ENCODE results near the gene FNDC8. TPM values are rescaled to one million over a fixed set of nuclear protein-coding genes. Genes with fewer than 3 reads are reported as not detected.
"Not testable (repeated sequence)": the region's sequence is repeated elsewhere in the genome, so short reads cannot be mapped to it uniquely, and the experiment has no call there.

FNDC8 gene
- total and polyA plus RNA-seq, 2 donors = 0.05 TPM; not detected in 1

GRCh38 chr17:35104844-35105450 is 16.5 kb upstream of the FNDC8 start:
- Histone ChIP-seq H3K36me3 (ENCODE audit: insufficient read depth) (no peaks in the 10 kb centered on the region), H3K4me1 (ENCODE audit: insufficient read depth) (no peaks in the 10 kb centered on the region), H3K4me3 (ENCODE audit: low read depth, low read length) (no peak overlapping the region), H3K27ac (ENCODE audit: low read depth) (no peak overlapping the region)
- WGBS = 95% methylated on average over 5 of the region's 5 CpGs
- DNase-seq (ENCODE audit: extremely low spot score) = no peak

DNA sequence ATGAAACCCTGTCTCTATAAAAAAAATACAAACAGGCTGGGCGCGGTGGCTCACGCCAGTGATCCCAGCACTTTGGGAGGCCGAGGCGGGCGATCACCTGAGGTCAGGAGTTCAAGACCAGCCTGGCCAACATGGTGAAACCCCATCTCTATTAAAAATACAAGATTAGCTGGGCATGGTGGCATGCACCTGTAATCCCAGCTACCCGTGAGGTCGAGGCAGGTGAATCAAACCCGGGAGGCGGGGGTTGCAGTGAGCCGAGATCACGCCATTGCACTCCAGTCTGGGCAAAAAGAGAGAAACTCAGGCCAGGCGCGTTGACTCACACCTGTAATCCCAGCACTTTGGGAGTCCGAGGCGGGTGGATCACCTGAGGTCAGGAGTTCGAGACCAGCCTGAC is 10.6 kb upstream of the FNDC8 start:
- not testable (repeated sequence) for H3K27ac ChIP-seq (ENCODE audit: low read depth); DNase-seq (ENCODE audit: extremely low spot score); H3K4me1 ChIP-seq (ENCODE audit: insufficient read depth); H3K4me3 ChIP-seq (ENCODE audit: low read depth, low read length); H3K36me3 ChIP-seq (ENCODE audit: insufficient read depth)
- 98% methylated on average over 17 of the region's 17 CpGs for WGBS

- no peak overlapping the region for H3K27ac ChIP-seq (ENCODE audit: low read depth)
- peaks cover 2% of the 10 kb centered on the region for H3K36me3 ChIP-seq (ENCODE audit: insufficient read depth)
- no peak overlapping the region for H3K4me3 ChIP-seq (ENCODE audit: low read depth, low read length)
- H3K4me1 ChIP-seq (ENCODE audit: insufficient read depth) = no peaks in the 10 kb centered on the region
- no peak for DNase-seq (ENCODE audit: extremely low spot score)
- 82% methylated on average over 12 of the region's 12 CpGs for WGBS
These were observed 4.6 kb upstream of the FNDC8 start for GRCh38 chr17:35116845-35117244.

GRCh38 chr17:35117984-35118383 is 3.4 kb upstream of the FNDC8 start:
- no peak for DNase-seq (ENCODE audit: extremely low spot score)
- Histone ChIP-seq H3K27ac (ENCODE audit: low read depth) (no peak overlapping the region), H3K36me3 (ENCODE audit: insufficient read depth) (peaks cover 2% of the 10 kb centered on the region), H3K4me3 (ENCODE audit: low read depth, low read length) (no peak overlapping the region), H3K4me1 (ENCODE audit: insufficient read depth) (no peaks in the 10 kb centered on the region)

GRCh38 chr17:35119370-35120165 is 1.8 kb upstream of the FNDC8 start, which contains the start of gene RAD51D:
RAD51D (minus strand) TSS chr17:35119860; CDS start chr17:35119613, 247 bp downstream.
- no peaks in the 10 kb centered on the region for H3K4me1 ChIP-seq (ENCODE audit: insufficient read depth)
- H3K27ac ChIP-seq (ENCODE audit: low read depth) = no peak within 1 kb of the TSS
- H3K4me3 ChIP-seq (ENCODE audit: low read depth, low read length) = peak within 1 kb of the TSS; percentile 72
- WGBS = under 1% methylated on average over 72 of the region's 72 CpGs
- no peaks in the 10 kb centered on the region for H3K36me3 ChIP-seq (ENCODE audit: insufficient read depth)
- DNase-seq (ENCODE audit: extremely low spot score) = peak; percentile 8

DNA sequence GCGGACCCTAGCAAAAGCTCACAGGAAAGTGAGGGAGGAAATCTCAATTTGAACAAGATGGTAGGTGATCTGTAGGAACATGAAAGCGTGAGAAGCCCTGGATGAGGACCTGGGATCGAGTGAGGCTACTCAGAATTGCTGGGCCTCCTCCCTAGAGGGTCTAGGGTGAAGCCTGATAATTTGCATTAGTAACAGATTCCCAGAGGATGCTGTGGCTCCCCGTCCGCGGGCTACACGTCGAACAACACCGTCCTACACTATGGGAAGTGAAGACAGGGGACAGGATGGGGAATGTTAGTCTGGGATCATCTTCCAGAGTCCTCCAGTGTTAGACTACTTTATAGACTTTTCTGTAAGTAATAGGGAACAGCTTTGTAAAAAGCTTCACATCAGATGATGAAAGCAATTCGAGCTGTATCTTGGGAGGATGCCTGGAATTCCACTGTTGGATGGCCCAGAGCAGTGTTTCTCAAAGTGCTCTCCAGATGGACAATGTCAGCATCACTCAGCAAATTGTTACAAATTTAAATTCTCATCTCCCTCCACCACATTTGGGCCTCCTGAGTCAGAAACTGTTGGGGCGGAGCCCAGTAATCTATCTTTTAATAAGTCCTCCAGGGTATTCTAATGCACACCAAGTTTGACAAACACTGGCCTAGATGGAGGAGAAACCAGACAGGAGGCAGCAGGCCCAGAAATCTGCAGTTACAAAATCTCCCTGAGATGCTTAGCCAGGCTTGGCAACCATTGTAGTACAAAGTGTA is 6.5 kb downstream of the FNDC8 start:
- Histone ChIP-seq H3K4me3 (ENCODE audit: low read depth, low read length) (no peak overlapping the region), H3K4me1 (ENCODE audit: insufficient read depth) (no peaks in the 10 kb centered on the region), H3K36me3 (ENCODE audit: insufficient read depth) (no peaks in the 10 kb centered on the region), H3K27ac (ENCODE audit: low read depth) (no peak overlapping the region)
- peak; percentile 45 for DNase-seq (ENCODE audit: extremely low spot score)
- 45% methylated on average over 11 of the region's 11 CpGs for whole genome bisulfite sequencing

DNA sequence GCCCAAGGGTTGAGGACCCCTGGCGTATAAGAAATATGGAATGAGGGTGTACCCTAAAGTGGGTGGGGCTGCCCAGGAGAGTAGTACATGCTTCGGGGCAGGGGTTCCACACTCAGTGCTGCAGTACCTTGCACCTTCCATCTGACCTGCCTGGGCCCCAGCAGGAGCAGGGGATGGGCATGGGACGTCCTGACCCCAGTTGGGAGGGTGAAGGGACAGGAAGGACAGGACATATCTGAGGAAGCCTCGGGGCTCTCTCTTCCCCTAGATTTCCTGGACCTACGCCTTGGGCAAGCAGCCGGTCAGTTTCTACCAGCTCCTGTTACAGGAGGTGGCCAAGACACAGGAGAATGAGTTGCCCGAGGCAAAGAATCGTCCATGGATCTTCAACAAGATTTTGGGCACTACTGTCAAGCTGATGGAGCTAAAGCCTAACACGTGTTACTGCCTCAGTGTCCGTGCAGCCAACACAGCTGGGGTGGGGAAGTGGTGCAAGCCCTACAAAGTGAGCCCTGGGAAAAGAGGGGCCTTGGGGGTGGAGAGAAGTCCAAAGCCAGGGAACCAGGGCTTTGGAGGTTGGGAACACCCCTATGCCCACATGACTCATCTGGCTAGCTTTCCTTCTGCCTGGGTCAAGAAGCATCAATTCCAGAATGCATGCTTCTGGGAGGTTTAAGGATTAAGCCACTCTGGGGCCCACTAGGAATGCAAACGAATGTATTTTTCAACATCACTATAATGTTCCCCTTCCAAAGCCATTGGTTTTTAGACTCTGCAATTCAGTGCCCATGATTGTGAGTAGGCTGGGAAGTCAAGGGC is 7.9 kb downstream of the FNDC8 start:
- Histone ChIP-seq H3K36me3 (ENCODE audit: insufficient read depth) (no peaks in the 10 kb centered on the region), H3K4me3 (ENCODE audit: low read depth, low read length) (no peak overlapping the region), H3K4me1 (ENCODE audit: insufficient read depth) (no peaks in the 10 kb centered on the region), H3K27ac (ENCODE audit: low read depth) (no peak overlapping the region)
- no peak for DNase-seq (ENCODE audit: extremely low spot score)
- 80% methylated on average over 11 of the region's 11 CpGs for WGBS

DNA sequence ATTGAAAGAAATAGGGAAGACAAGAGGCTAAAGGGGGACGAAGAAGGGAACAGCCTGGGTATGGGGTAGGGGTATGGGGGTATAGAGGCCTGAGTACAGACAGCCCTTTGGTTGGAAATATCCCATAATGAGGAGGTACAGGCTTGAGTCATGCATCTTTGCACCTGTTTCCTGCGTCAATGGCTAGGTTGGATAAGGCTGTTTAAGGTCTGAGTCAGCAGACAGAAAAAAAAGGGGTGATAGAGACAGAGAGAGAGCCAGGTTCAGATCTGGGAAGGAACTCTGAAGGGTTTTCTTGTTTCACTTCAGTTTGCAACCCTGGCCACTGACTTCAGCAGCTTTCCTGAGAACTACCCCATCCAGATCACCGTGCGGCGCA is 8.5 kb downstream of the FNDC8 start:
- H3K4me1 ChIP-seq (ENCODE audit: insufficient read depth) = no peaks in the 10 kb centered on the region
- 92% methylated on average over 5 of the region's 5 CpGs for WGBS
- H3K27ac ChIP-seq (ENCODE audit: low read depth) = no peak overlapping the region
- H3K4me3 ChIP-seq (ENCODE audit: low read depth, low read length) = no peak overlapping the region
- no peak for DNase-seq (ENCODE audit: extremely low spot score)
- no peaks in the 10 kb centered on the region for H3K36me3 ChIP-seq (ENCODE audit: insufficient read depth)

DNA sequence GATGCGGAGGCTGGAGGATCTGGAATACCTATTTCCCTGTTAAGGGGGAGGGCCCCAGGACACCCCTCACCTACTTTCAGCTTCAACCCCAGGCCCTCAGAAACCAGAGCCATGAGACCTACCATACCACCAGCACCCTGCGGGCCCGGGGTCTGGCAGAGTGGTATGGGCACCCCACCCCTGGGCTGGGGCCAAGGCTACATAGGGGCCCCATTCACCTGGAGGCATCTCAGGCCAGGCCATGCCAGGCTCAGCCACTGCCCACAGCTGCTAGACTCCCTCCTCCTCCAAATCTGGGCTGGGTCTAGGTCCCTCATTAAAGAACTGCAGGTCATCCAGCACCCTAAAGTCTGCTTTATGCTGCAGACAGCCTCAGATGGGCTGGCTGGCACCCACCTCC is 9.0 kb downstream of the FNDC8 start:
- Histone ChIP-seq H3K4me1 (ENCODE audit: insufficient read depth) (no peaks in the 10 kb centered on the region), H3K27ac (ENCODE audit: low read depth) (no peak overlapping the region)

GRCh38 chr17:35132099-35132498 is 10.7 kb downstream of the FNDC8 start:
- Histone ChIP-seq H3K27ac (ENCODE audit: low read depth) (no peak overlapping the region), H3K4me1 (ENCODE audit: insufficient read depth) (no peaks in the 10 kb centered on the region), H3K36me3 (ENCODE audit: insufficient read depth) (peaks cover 2% of the 10 kb centered on the region), H3K4me3 (ENCODE audit: low read depth, low read length) (no peak overlapping the region)
- 87% methylated on average over 10 of the region's 10 CpGs for WGBS
- no peak for DNase-seq (ENCODE audit: extremely low spot score)

More for the DNA sequence above, 9.0 kb downstream of the FNDC8 start:
- 96% methylated on average over 3 of the region's 3 CpGs for WGBS
- no peak for DNase-seq (ENCODE audit: extremely low spot score)
- no peak overlapping the region for H3K4me3 ChIP-seq (ENCODE audit: low read depth, low read length)
- H3K36me3 ChIP-seq (ENCODE audit: insufficient read depth) = no peaks in the 10 kb centered on the region

- Histone ChIP-seq H3K4me3 (ENCODE audit: low read depth, low read length) (no peak overlapping the region), H3K36me3 (ENCODE audit: insufficient read depth) (peaks cover 2% of the 10 kb centered on the region), H3K4me1 (ENCODE audit: insufficient read depth) (no peaks in the 10 kb centered on the region), H3K27ac (ENCODE audit: low read depth) (no peak overlapping the region)
- WGBS = 94% methylated on average over 22 of the region's 22 CpGs
- no peak for DNase-seq (ENCODE audit: extremely low spot score)
These were observed 11.6 kb downstream of the FNDC8 start for GRCh38 chr17:35132816-35133550.

- Histone ChIP-seq H3K4me3 (ENCODE audit: low read depth, low read length) (no peak overlapping the region), H3K36me3 (ENCODE audit: insufficient read depth) (peaks cover 4% of the 10 kb centered on the region), H3K4me1 (ENCODE audit: insufficient read depth) (no peaks in the 10 kb centered on the region), H3K27ac (ENCODE audit: low read depth) (no peak overlapping the region)
- DNase-seq (ENCODE audit: extremely low spot score) = no peak
- 87% methylated on average over 6 of the region's 6 CpGs for WGBS
These were observed 13.9 kb downstream of the FNDC8 start for GRCh38 chr17:35135322-35135721.

- WGBS = 93% methylated on average over 6 of the region's 6 CpGs
- DNase-seq (ENCODE audit: extremely low spot score) = no peak
- peaks cover 1% of the 10 kb centered on the region for H3K4me1 ChIP-seq (ENCODE audit: insufficient read depth)
- H3K4me3 ChIP-seq (ENCODE audit: low read depth, low read length) = no peak overlapping the region
- H3K27ac ChIP-seq (ENCODE audit: low read depth) = no peak overlapping the region
- peaks cover 4% of the 10 kb centered on the region for H3K36me3 ChIP-seq (ENCODE audit: insufficient read depth)
These were observed 16.8 kb downstream of the FNDC8 start for GRCh38 chr17:35138218-35138617.

Measured in urinary bladder (tissue), 4 donors.